Measurements from ENCODE around the gene FEM1A.
"Not testable (repeated sequence)": the region's sequence is repeated elsewhere in the genome, so short reads cannot be mapped to it uniquely, and the experiment has no call there.

Gene FEM1A

DNA sequence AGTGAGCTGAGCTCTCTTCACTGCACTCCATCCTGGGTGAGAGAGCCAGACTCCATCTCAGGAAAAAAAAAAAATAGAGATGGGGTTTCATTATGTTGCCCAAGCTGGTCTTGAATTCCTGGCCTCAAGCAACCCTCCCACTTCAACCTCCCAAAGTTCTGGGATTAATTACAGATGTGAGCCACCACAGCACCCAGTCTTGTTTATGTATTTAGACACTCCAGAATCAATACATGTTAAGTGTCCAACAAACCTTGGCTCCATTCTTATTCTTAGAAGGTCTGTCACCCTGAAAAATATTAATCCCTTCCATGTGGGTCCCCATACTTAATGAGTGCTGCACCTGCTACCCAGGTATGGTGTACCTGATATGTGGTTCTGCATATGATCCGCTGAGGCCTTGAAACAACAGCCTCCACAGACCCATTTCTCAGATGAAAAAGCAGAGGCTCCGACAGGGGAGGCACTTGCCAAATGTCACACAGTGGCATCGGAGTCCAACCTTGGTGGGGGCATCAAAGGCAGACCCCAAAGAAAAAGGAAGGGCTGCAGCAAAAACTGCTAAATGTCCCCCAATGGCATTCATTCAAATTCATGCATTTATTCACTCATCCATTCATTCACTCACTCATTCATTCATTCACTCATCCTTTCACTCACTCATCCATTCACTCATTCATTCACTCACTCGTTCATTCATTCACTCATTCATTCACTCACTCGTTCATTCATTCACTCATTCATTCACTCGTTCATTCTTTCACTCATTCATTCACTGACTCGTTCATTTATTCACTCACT, 23.3 kb downstream of the FEM1A start:
- DNase-seq, result no peak

DNA sequence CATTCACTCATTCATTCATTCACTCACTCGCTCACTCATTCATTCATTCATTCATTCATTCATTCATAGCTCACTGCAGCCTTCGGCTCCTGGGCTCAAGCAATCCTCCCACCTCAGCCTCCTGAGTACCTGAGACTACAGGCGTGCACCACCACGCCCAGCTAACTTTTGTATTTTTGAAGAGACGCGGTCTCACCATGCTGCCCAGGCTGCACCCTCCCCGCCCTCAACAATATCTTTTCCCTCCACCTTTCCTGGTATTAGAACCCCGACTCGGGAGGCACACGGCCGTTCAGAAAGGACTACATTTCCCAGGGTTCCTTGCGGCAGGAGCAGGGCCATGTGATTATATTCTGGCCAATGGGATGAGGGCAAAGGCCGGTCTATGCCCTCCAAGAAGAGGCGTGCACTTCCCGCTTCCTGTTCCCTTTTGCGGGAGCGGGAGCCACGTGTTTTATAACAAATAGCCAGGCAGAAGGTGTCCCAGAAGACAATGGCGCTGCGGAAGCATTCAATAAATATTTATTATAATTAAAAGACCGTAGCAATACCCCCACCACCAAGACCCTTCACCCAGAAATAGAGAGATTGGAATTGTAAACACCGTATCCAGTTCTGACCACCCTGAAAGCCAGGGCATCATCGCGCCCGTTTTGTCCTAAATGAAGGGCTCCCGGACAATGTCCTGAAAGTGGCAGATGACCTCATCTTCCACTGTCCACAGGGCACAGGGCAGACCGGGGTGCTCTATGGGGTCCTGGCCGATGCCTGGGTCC, 24.1 kb downstream of the FEM1A start:
- peak; percentile 87 for DNase-seq

DNA sequence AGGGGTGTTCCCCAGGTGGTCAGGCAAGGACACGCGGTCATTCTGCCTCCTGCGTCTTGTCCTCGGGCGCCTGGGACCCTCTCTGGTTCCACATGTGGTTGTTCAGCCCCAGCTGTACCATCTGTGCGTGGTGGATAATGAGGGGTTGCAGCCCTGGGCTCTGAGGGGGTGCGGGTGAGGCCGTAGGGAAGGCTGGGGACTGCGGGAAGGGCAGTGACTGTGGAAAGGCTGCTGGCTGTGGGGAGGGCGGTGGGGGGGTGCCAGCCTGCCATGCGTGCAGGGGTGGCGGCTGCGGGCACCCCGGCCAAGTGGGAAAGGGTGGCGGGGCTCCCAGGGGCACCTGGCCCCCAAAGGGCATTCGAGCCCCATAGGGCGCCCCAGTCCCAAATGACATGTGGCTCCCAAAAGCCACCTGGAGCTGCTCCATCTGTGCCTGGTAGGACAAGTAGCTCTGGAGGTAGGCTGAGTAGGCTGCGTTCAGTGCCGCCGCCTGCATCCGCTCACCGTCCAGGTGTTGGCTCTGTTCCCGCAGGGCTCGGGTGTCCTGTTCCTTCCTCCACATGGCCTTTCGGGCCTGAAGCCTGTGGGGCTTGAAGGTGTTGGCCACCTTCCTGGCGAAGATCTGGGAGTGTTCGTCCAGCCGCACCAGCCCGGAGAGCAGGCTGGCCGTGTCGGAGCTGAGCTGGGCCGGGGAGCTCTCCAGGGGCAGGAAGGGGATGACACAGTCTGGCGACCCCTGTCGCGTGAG, 24.8 kb downstream of the FEM1A start:
- no peak for DNase-seq

DNA sequence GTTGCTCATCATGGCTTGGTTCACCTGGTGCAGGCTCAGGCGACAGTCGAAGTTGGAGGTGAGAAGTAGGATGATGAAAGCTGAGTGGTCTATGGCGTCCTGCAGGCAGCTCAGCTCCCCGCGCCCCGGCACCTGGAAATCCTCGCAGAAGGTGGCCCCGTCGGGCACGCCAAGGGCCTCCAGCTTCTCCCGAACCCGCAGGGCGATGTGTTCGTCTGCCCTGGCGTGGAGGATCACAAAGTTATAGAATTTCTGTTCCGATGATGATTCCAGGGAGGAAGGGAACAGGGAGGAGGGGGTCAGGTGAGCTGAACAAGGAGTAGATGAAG, 25.4 kb downstream of the FEM1A start:
- no peak for DNase-seq

DNA sequence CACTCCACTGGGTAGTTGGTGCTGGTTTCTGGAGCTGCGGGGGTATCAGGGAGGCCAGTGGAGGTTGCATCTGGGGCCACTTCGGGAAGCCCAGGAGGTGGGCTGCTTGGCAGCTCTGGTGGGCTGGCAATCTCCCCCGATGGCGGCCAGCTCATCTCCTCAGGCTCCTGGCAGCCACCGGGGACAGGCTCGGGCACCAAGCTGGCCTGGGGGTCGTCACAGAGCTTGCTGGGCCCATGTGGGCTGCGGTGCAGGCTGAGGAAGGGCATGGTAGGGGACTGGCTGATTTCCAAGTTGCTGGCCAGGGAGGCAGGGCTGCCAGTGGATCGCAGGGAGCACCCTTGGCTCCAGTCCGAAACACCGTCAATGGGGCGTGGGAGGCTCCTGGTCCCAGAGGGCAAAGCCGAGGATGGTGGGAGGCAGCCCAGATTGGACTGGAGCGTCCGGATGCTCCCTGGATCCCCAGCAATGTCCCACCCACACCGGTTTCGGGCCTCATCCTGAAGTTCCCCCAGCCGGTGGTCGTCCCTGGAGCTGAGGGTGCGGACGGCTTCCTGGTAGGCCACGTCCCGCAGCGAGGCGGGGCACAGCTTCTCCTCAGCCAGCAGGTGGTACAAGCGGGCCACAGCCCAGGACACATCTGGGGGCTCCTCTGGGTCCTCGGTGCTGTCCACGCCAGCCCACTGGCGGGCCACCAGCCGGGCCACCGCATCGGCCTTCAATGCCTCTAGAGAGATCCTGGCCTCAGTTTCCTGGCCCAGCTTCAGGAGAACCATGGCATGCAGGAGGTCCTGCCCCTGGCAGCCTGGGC, 26.1 kb downstream of the FEM1A start:
- DNase-seq, result no peak

DNA sequence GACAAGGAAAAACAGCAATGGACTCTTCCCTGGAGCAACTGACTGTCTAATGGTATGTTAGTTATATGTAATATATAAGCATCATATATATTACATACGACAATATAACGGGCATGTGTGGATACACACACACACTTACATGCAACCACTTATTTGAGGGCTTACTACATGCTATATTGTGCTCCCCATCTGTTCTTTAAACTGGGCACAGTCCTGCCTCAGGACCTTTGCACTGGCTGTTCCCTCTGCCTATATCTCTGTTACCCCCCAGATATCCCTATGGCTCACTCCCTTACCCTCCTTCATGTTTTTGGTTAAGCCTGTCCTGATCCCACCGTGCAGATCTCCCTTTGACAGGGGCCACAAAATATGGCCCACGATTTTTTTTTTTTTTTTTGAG, 29.7 kb downstream of the FEM1A start:
- no peak for DNase-seq

DNA sequence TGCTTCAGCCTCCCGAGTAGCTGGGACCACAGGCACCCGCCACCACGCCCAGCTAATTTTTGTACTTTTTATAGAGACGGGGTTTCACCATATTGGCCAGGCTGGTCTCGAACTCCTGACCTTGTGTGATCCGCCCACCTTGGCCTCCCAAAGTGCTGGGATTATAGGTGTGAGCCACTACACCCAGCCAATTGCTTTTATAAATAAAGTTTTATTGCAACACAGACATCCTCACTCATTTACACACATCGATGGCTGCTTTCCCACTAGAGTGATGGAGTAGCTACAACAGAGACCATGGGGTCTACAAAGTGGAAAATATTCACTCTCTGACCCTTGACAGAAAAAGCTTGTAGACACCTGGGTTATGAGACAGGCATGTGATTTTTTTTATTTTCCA, 30.8 kb downstream of the FEM1A start:
- not testable (repeated sequence) for DNase-seq

DNA sequence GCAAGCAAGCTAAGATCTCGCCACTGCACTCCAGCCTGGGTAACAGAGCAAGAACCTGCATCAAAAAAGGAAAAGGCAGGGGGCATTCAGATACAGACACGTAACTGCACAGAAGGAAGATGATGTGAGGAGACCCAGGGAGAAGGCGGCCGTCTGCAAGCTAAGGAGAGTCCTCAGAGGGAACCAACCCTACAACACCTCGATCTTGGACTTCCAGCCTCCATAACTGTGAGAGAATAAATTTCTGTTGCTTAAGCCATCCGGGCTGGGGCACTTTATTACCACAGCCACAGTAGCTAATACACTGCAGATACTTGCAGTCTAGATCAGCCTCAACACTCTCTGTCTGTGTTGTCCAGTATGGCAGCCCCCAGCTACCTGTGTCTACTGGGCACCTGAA, 32.0 kb downstream of the FEM1A start:
- no peak for DNase-seq

DNA sequence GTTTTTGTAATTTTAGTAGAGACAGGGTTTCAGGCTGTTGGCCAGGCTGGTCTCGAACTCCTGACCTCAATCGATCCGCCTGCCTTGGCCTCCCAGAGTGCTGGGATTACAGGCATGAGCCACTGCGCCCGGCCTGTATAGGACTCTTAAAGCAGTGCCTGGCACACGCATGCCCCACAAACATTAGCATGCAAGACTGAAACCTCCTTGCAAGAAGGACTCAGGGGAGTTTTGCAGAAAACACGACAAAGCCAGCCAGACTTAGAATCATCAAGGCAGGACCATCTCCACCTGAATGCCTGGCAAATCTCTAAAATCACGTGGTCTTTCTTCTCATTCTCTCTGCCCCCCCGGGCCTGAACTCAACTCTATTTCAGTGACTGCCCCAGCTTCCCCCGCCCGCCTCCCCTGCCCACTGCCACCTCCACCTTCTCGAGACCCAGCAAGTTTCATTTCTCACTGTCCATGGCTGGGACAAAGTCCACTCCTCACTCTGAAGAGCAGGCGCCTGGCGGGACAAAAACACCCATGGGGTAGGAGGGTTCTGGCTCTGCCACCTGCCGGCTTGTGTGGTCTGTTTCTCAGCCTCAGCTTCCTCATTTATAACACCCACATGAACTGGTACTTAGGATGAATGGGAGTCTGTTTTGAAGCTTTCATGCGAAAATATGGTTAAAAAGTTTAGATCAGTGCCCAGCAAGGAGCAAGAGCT, 37.6 kb downstream of the FEM1A start:
- DNase-seq, result peak; percentile 35 to 37

DNA sequence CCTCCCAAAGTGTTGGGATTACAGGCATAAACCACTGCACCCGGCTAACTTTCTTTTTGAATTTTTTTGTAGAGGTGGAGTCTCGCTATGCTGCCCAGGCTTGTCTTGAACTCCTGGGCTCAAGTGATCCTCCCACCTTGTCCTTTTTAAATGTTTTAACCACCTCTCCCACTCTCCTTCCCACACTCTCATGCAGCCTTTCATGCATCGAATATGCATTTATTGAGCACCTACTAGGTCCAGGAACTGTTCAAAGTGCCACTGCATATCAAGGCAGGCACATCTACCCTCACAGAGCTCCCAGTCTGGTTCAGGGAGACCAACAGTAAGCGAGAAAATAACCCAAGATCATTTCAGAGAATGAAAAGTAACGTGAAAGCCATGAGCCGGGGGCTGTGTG, 38.8 kb downstream of the FEM1A start:
- no peak for DNase-seq

DNA sequence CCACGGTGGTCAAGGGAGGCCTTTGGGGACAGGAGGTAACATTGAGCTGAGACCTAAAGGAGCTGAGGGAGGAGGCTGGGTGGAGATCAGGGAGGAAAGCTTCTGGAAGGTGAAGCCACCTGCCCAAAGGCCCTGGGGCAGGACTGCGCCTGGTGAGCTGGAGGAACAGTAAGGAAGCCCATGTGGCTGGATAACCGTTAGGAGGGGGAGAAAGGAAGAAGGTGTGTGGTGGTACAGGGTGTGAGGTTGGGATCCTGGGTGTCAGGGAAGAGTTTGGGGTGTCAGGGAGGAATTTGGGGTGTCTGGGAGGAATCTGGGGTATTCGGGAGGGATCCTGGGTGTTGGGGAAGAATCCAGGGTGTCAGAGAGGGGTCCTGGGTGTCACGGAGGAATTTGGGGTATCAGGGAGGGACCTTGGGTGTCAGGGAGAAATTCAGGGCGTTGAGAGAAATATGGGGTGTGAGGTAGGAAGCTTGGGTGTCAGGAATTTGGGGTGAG, 39.3 kb downstream of the FEM1A start:
- no peak for DNase-seq

DNA sequence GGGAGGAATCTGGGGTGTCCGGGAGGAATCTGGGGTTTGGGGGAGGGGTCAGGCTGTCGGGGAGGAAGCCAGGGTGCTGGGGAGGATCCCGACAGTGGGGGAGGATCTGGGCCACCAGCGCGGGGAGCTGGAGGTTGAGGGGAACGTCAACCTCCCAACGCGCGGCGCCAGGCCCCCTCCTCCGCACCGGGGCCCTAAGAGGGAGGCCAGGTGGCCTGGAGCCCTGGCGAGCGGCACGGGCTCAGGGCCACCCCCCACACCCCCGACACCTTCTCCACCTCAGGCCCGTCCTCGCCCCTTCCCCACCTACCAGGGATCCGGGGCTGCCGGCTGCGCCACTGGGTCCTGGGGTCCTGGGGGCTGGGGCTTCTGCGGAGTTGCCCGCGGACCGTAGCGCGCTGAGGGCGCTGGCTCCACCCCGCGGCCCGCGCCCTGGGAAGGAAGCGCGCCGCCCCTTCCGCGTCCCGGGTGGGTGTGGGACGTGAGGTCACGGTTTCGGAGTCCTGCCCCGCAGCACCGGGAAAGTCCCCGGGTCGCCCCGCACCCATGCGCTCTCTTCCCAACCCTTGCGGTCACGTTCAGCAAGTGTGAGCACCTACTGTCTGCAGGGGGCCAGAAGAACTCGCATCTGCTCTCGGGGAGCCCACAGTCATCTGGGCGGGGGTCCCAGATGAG, 39.9 kb downstream of the FEM1A start, which contains the start of gene TICAM1:
Gene TICAM1 (minus strand): TSS at position 409 of the 675 bp plus-strand sequence. CDS start 13,335 bp downstream, outside the sequence.
- DNase-seq, result peak; percentile 91

DNA sequence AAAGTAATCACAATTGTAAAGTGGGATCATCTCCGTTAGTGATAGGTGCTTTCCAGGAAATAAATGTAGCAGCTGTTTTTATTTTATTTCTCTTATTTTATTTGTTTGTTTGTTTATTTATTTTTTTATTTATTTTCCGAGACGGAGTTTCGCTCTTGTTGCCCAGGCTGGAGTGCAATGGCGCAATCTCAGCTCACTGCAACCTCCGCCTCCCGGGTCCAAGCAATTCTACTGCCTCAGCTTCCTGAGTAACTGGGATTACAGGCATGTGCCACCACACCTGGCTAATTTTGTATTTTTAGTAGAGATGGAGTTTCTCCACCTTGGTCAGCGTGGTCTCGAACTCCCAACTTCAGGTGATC, 40.4 kb downstream of the FEM1A start:
- not testable (repeated sequence) for DNase-seq

DNA sequence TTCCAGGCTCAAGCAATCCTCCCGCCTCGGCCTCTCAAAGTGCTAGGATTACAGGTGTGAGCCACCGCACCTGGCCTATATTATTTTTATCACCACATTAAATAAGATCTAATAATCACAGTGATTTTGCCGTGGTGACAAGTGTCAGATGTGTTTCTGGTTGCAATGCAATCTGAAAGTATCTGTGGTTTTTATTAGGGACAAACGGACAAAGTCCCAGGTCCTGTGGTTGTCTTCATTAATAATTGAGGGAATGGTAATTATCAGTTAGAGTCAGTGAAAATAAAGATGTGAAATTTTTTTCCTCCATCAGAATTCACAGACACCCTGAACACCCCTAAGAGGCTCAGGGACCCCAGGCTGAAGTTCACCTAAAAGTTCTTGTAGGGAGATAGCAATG, 41.2 kb downstream of the FEM1A start:
- DNase-seq, result no peak

DNA sequence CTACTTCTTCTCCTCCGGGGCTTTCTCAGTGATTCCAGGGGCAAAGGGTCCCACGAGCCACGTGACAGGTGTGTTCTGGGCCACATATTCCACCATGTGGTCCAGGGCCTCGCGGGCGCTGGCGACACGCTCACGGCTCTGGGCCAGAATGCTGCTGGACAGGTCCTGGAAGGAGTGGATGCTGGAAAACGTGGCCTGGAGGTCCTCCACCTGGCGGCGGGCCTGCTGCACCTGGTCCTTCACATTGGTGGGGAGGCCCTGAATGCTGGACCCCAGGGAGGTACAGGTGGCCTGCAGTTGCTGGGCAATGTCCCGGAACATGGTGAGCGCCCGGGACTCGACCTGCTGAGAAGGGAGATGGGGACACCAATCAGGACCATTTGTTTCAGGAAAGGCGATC, 47.7 kb downstream of the FEM1A start:
- DNase-seq, result no peak

DNA sequence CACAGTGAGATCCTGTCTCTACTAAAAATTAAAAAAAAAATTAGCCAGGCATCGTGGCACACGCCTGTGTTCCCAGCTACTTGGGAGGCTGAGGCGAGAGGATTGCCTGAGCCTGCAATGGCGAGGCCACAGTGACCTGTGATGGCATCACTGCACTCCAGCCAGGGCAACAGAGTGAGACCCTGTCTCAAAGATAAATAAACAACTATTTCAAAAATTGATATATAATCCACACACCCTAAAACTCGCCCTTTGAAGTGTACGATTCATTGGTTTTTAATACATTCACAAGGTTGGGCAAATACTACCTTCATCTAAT, 52.1 kb downstream of the FEM1A start:
- no peak for DNase-seq

DNA sequence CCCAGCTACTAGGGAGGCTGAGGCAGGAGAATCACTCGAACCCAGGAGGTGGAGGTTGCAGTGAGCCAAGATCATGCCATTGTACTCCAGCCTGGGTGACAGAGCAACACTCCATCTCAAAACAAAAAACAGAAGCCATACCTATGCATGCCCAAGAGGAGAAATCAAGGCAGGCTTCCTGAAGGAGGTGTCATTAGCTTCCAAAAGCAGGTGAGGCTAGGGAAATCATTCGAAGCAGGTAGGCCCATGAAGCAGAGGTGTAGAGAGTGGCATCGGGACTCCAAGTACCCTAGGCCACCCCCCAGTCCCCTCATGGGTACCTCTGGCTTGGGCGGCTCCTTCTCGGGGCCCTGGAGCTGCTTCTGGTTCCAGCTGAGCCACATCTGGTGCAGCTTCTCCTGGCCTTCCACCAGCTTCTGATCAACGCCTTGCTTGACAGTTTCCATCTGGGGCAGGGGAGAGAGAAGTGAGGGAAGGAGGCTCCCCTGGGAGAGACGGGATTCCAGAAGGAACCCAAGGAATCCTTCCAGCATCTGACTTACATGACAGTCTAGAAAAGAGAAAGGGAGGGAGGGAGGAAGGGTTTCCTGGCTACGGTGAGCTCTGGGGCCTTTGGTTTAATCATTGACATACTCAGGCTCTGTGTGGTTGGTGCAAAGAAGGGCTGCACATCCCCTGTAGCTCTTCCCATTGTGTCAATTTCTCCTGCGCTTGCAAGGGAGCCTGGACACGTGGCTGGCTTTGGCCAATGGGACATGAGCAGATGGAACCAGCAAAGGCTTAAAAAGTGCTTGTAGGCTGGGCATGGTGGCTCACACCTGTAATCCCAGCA, 53.0 kb downstream of the FEM1A start:
- no peak for DNase-seq

DNA sequence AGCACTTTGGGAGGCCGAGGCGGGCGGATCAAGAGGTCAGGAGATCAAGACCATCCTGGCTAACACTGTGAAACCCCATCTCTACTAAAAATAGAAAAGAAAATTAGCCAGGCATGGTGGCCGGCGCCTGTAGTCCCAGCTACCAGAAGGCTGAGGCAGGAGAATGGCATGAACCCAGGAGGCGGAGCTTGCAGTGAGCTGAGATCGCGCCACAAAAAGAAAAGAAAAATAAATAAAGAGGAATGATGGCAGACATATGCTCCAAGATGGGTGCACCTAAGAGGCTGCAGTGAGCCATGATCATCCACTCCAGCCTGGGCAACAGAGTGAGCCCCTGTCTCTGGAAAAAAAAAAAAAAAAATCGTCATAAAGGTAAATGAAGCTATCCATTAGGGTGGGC, 54.4 kb downstream of the FEM1A start:
- DNase-seq, result not testable (repeated sequence)

DNA sequence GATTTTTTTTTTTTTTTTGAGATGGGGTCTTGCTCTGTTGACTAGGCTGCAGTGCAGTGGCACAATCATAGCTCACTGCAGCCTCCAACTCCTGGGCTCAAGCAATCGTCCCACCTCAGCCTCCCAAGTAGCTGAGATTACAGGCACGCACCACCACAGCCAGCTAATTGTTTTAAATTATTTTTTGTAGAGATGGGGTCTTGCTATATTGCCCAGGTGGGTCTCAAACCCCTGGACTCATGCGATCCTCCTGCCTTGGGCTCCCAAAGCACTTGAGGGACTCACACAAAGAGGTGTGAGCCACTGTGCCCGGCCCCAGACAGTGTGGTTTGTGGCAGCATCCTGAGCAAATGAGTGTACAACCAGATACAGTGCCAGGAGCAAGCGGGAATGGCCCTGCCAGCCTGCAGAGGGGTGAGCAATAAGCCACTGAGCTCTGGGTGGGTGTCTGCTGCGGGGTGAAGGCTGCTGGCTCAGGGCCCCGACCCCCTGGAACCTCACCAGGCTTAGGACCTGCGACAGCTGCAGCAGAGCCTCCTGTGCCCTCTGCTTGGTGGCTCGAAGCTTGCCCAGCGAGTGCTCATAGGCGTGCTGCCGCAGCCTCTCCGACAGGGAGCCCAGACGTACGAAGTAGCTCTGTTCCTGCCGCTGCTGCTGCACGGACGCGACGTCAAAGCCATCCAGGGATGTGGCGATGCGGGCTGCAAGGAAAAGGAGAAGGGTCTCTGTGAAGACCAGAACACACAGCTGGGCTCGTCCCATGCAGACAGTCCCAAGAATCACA, 55.8 kb downstream of the FEM1A start:
- no peak for DNase-seq

DNA sequence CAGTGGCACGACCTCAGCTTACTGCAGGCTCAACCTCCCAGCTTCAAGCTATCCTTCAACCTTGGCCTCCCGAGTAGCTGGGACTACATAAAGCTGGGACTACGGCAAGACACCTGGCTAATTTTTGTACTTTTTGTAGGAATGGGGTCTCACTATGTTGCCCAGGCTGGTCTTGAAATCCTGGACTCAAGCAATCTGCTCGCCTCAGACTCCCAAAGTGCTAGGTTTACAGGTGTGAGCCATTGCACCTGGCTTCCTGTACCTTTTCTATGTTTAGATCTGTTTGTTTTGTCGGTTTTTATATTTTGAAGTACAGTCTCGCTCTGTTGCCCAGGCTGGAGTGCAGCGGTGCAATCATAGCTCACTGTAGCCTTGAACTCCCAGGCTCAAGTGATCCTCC, 57.5 kb downstream of the FEM1A start:
- no peak for DNase-seq

Measured in CD4-positive, alpha-beta T cell treated with Interferon alpha-2 for 1 hour (primary cell).